ENCODE data around the gene PPFIBP1.

PPFIBP1 gene

GRCh38 chr12:27680619-27681018 lies 156.6 kb downstream of the PPFIBP1 start:
- Histone ChIP-seq H3K36me3 (replicated peaks; ENCODE audit: low read depth, low read length) (no peaks in the 10 kb centered on the region), H3K9me3 (ENCODE audit: insufficient read depth, low read length) (no peaks in the 10 kb centered on the region), H2AFZ (ENCODE audit: low read depth, low read length) (no peak overlapping the region), H3K9ac (ENCODE audit: low read length) (no peak overlapping the region), H3K27me3 (ENCODE audit: low read depth, low read length) (peaks cover 14% of the 10 kb centered on the region), H3K27ac (ENCODE audit: low read length) (no peak overlapping the region), H3K4me1 (ENCODE audit: low read length) (no peaks in the 10 kb centered on the region), H3K79me2 (ENCODE audit: low read length) (no peaks in the 10 kb centered on the region), H3K4me2 (ENCODE audit: low read length) (no peak overlapping the region), H3K4me3 (ENCODE audit: low read length) (no peak overlapping the region), H4K20me1 (ENCODE audit: insufficient read depth, low read length) (no peaks in the 10 kb centered on the region)
- no peak for TF ChIP-seq CTCF (IDR thresholded peaks at IDR 0.05; ENCODE audit: low read depth, low read length)
- TF ChIP-seq EZH2phosphoT487 (IDR thresholded peaks at IDR 0.05; ENCODE audit: low read depth): no peak

GRCh38 chr12:27682534-27682933 lies 158.5 kb downstream of the PPFIBP1 start:
- H4K20me1 ChIP-seq (ENCODE audit: insufficient read depth, low read length): no peaks in the 10 kb centered on the region
- TF ChIP-seq EZH2phosphoT487 (IDR thresholded peaks at IDR 0.05; ENCODE audit: low read depth) (no peak), CTCF (IDR thresholded peaks at IDR 0.05; ENCODE audit: low read depth, low read length) (no peak)
- no peak overlapping the region for H3K4me3 ChIP-seq (ENCODE audit: low read length)
- H3K4me2 ChIP-seq (ENCODE audit: low read length): no peak overlapping the region
- H2AFZ ChIP-seq (ENCODE audit: low read depth, low read length): no peak overlapping the region
- peaks cover 8% of the 10 kb centered on the region; the same call in 1 of the 2 replicates for H3K27me3 ChIP-seq (ENCODE audit: low read depth, low read length)
- H3K27ac ChIP-seq (ENCODE audit: low read length): no peak overlapping the region
- no peaks in the 10 kb centered on the region for H3K36me3 ChIP-seq (replicated peaks; ENCODE audit: low read depth, low read length)
- no peak overlapping the region for H3K9ac ChIP-seq (ENCODE audit: low read length)
- no peaks in the 10 kb centered on the region for H3K4me1 ChIP-seq (ENCODE audit: low read length)
- no peaks in the 10 kb centered on the region for H3K9me3 ChIP-seq (ENCODE audit: insufficient read depth, low read length)
- H3K79me2 ChIP-seq (ENCODE audit: low read length): no peaks in the 10 kb centered on the region

GRCh38 chr12:27685274-27685673 lies 161.3 kb downstream of the PPFIBP1 start:
- Histone ChIP-seq H3K4me3 (ENCODE audit: low read length) (no peak overlapping the region), H3K36me3 (replicated peaks; ENCODE audit: low read depth, low read length) (no peaks in the 10 kb centered on the region), H3K27ac (ENCODE audit: low read length) (no peak overlapping the region), H3K4me1 (ENCODE audit: low read length) (peaks cover 7% of the 10 kb centered on the region), H4K20me1 (ENCODE audit: insufficient read depth, low read length) (no peaks in the 10 kb centered on the region), H3K9me3 (ENCODE audit: insufficient read depth, low read length) (no peaks in the 10 kb centered on the region), H2AFZ (ENCODE audit: low read depth, low read length) (no peak overlapping the region), H3K9ac (ENCODE audit: low read length) (no peak overlapping the region), H3K27me3 (ENCODE audit: low read depth, low read length) (peaks cover 23% of the 10 kb centered on the region), H3K79me2 (ENCODE audit: low read length) (no peaks in the 10 kb centered on the region), H3K4me2 (ENCODE audit: low read length) (no peak overlapping the region)
- TF ChIP-seq CTCF (IDR thresholded peaks at IDR 0.05; ENCODE audit: low read depth, low read length) (no peak), EZH2phosphoT487 (IDR thresholded peaks at IDR 0.05; ENCODE audit: low read depth) (no peak)

GRCh38 chr12:27686147-27686546 lies 162.1 kb downstream of the PPFIBP1 start:
- Histone ChIP-seq H2AFZ (ENCODE audit: low read depth, low read length) (no peak overlapping the region), H3K79me2 (ENCODE audit: low read length) (no peaks in the 10 kb centered on the region), H3K4me3 (ENCODE audit: low read length) (no peak overlapping the region), H3K27ac (ENCODE audit: low read length) (no peak overlapping the region), H4K20me1 (ENCODE audit: insufficient read depth, low read length) (no peaks in the 10 kb centered on the region), H3K9ac (ENCODE audit: low read length) (no peak overlapping the region), H3K4me1 (ENCODE audit: low read length) (peaks cover 7% of the 10 kb centered on the region), H3K9me3 (ENCODE audit: insufficient read depth, low read length) (no peaks in the 10 kb centered on the region), H3K4me2 (ENCODE audit: low read length) (no peak overlapping the region), H3K27me3 (ENCODE audit: low read depth, low read length) (peaks cover 27% of the 10 kb centered on the region), H3K36me3 (replicated peaks; ENCODE audit: low read depth, low read length) (no peaks in the 10 kb centered on the region)
- TF ChIP-seq EZH2phosphoT487 (IDR thresholded peaks at IDR 0.05; ENCODE audit: low read depth): no peak
- TF ChIP-seq CTCF (IDR thresholded peaks at IDR 0.05; ENCODE audit: low read depth, low read length): no peak

Measured in OCI-LY3 (cell line).